Liver (tissue), 9 donors: ENCODE measurements around the gene CPNE9. TPM values are rescaled to one million over a fixed set of nuclear protein-coding genes. Genes with fewer than 3 reads are reported as not detected.

ENCODE experiments used
- DNase-seq: peaks from one replicate; pipeline ENCODE4 v3.0.0-alpha.2; 2017; ENCODE audit warnings: low spot score
- H3K27ac ChIP-seq, 2 donors: one replicate each; pipeline ENCODE4 v1.7.0; 2013; ENCODE audit warnings: inconsistent platforms in 2 of 2, low read length in 2 of 2, control low read depth in 1 of 2, low read depth in 1 of 2, mild to moderate bottlenecking in 1 of 2
- H3K27me3 ChIP-seq, 4 donors: one replicate each; pipeline versions ENCODE4 v1.6.1 to v1.7.0; 2013; ENCODE audit warnings: low read length in 3 of 4, inconsistent platforms in 1 of 4, mild to moderate bottlenecking in 1 of 4, moderate library complexity in 1 of 4; ENCODE audit not compliant: control insufficient read depth in 4 of 4, insufficient read depth in 4 of 4
- H3K36me3 ChIP-seq, 4 donors: one replicate each; pipeline versions ENCODE4 v1.6.1 to v1.7.0; 2013; ENCODE audit warnings: low read length in 3 of 4, mild to moderate bottlenecking in 3 of 4, low read depth in 1 of 4, moderate library complexity in 1 of 4; ENCODE audit not compliant: control insufficient read depth in 4 of 4, insufficient read depth in 3 of 4
- H3K4me1 ChIP-seq, 4 donors: one replicate each; pipeline versions ENCODE4 v1.6.1 to v1.7.0; 2013; ENCODE audit warnings: low read length in 3 of 4, mild to moderate bottlenecking in 3 of 4, moderate library complexity in 1 of 4; ENCODE audit not compliant: control insufficient read depth in 4 of 4, insufficient read depth in 4 of 4
- H3K4me3 ChIP-seq, 3 donors: one replicate each; pipeline versions ENCODE4 v1.6.1 to v1.7.0; 2013; ENCODE audit warnings: low read length in 3 of 3, control low read depth in 1 of 3, low read depth in 1 of 3, mild to moderate bottlenecking in 1 of 3
- H3K9ac ChIP-seq, 2 donors: one replicate each; pipeline ENCODE4 v1.7.0; 2013; ENCODE audit warnings: low read length in 2 of 2, mild to moderate bottlenecking in 2 of 2, moderate library complexity in 2 of 2, control low read depth in 1 of 2, low read depth in 1 of 2
- H3K9me3 ChIP-seq, 4 donors: one replicate each; pipeline versions ENCODE4 v1.6.1 to v1.7.0; 2013; ENCODE audit warnings: low read length in 3 of 4; ENCODE audit not compliant: control insufficient read depth in 4 of 4
- EGR1 ChIP-seq, 2 donors: IDR thresholded peaks; 2 replicates each; pipeline ENCODE4 v1.6.1; 2016 to 2018; ENCODE audit warnings: antibody characterized with exemption in 2 of 2, low read depth in 2 of 2
- FOXA1 ChIP-seq: IDR thresholded peaks from 2 replicates; pipeline ENCODE4 v1.6.1; 2016; ENCODE audit warnings: antibody characterized with exemption
- FOXA2 ChIP-seq: IDR thresholded peaks from 2 replicates; pipeline ENCODE4 v1.6.1; 2016; ENCODE audit warnings: antibody characterized with exemption
- GABPA ChIP-seq, 2 donors: IDR thresholded peaks in 1 of 2; conservative IDR thresholded peaks in 1 of 2; 2 replicates each; pipeline ENCODE4 v1.6.1; 2016; ENCODE audit warnings: antibody characterized with exemption in 2 of 2, mild to moderate bottlenecking in 1 of 2, moderate library complexity in 1 of 2
- HNF4A ChIP-seq, 2 donors: conservative IDR thresholded peaks; 2 replicates each; pipeline ENCODE4 v1.6.1; 2016; ENCODE audit warnings: antibody characterized with exemption in 2 of 2, mild to moderate bottlenecking in 2 of 2
- HNF4G ChIP-seq: IDR thresholded peaks from 2 replicates; pipeline ENCODE4 v1.6.1; 2016; ENCODE audit warnings: antibody characterized with exemption
- JUND ChIP-seq, 2 donors: IDR thresholded peaks; 2 replicates each; pipeline ENCODE4 v1.6.1; 2016; ENCODE audit warnings: antibody characterized with exemption in 2 of 2
- NR2F2 ChIP-seq: IDR thresholded peaks from 2 replicates; pipeline ENCODE4 v1.6.1; 2016; ENCODE audit warnings: antibody characterized with exemption
- RAD21 ChIP-seq, 2 donors: IDR thresholded peaks; 2 replicates each; pipeline ENCODE4 v1.6.1; 2016; ENCODE audit warnings: antibody characterized with exemption in 2 of 2, mild to moderate bottlenecking in 2 of 2
- RXRA ChIP-seq, 2 donors: IDR thresholded peaks; 2 replicates each; pipeline ENCODE4 v1.6.1; 2017 to 2018; ENCODE audit warnings: antibody characterized with exemption in 2 of 2, mild to moderate bottlenecking in 1 of 2
- SP1 ChIP-seq: IDR thresholded peaks from 2 replicates; pipeline ENCODE4 v1.6.1; 2018; ENCODE audit warnings: antibody characterized with exemption, mild to moderate bottlenecking
- TAF1 ChIP-seq: conservative IDR thresholded peaks from 2 replicates; pipeline ENCODE4 v1.6.1; 2016; ENCODE audit warnings: antibody characterized with exemption, mild to moderate bottlenecking
- YY1 ChIP-seq: IDR thresholded peaks from 2 replicates; pipeline ENCODE4 v1.6.1; 2016; ENCODE audit warnings: antibody characterized with exemption, mild to moderate bottlenecking
- WGBS: extraction: QIAGEN DNeasy Blood & Tissue Kit; methylation state at CpG from one replicate; pipeline ENCODE4 v1.1.7; 2013; 5-methylcytosine and 5-hydroxymethylcytosine counted together
- polyA plus RNA-seq, 2 donors: library from polyadenylated mRNA; stranded (reverse) in 1 of 2; unstranded in 1 of 2; fragments of 200-250 nt in 1 of 2; fragments of >200 nt in 1 of 2; fragmentation: Nextera tagmentation in 1 of 2; extraction: Ambion mirVana in 1 of 2; gene quantifications; one replicate each; pipeline versions ENCODE4 v1.2.1 to v1.2.3, GENCODE V29; 2013 to 2015
- total RNA-seq, 2 donors: library from RNA; depleted of rRNA; stranded (reverse); fragments of >200 nt; gene quantifications; one replicate each; pipeline ENCODE4 v1.2.3, GENCODE V29; 2014
- TF ChIP-seq, protein P1 (sequence below): IDR thresholded peaks from 2 replicates; pipeline ENCODE4 v1.6.1; 2016; ENCODE audit warnings: antibody characterized with exemption, mild to moderate bottlenecking
- TF ChIP-seq, protein P2 (sequence below): IDR thresholded peaks from 2 replicates; pipeline ENCODE4 v1.6.1; 2016; ENCODE audit warnings: antibody characterized with exemption
- TF ChIP-seq, protein P3 (sequence below): IDR thresholded peaks from 2 replicates; pipeline ENCODE4 v1.6.1; 2016; ENCODE audit warnings: antibody characterized with exemption
- TF ChIP-seq, protein P4 (sequence below): fragments of 150-350 bp; IDR thresholded peaks from 2 replicates; pipeline ENCODE4 v1.5.1; 2017; ENCODE audit warnings: improper control_type of control experiment, low read depth, low read length; ENCODE audit not compliant: missing input control
- donor health status: healthy.
- donor health status: healthy.
- donor health status: healthy.
- donor health status: healthy.
- donor health status: healthy.

The CPNE9 gene
- total and polyA plus RNA-seq, 4 donors = not detected

DNA sequence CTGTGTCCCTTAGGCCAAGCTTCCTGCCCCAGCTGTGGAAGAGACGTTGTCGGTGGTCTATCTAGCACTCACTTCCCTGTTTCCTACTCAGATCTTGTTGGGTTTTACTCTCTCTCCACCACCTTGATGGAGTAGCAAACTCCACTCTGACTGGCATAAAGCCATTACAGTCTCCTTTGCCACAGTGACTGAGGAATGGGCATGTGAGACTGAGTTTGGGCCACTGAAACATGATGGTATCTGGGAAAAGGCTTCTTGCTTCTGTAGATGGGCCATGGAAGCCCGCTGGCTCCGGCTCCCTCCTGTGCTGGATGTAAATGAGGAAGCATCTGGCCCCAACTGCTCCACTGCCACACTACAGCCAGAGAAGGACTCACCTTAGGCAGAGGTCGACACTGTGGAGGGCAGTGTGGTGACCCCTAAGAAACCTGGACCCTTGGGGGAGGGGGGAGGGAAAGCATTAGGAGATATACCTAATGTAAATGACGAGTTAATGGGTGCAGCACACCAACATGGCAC, 75.5 kb downstream of the CPNE9 start:
- no peak for DNase-seq
- Histone ChIP-seq H3K4me3 (no peak overlapping the region), H3K4me1 (peaks cover 6 to 38% (median 18%) of the 10 kb centered on the region in 4 donors), H3K36me3 (peaks cover 0 to 9% (median 5%) of the 10 kb centered on the region in 4 donors), H3K27ac (no peak overlapping the region), H3K9me3 (no peaks in the 10 kb centered on the region), H3K27me3 (no peaks in the 10 kb centered on the region), H3K9ac (no peak overlapping the region)
- TF ChIP-seq, protein P1, sequence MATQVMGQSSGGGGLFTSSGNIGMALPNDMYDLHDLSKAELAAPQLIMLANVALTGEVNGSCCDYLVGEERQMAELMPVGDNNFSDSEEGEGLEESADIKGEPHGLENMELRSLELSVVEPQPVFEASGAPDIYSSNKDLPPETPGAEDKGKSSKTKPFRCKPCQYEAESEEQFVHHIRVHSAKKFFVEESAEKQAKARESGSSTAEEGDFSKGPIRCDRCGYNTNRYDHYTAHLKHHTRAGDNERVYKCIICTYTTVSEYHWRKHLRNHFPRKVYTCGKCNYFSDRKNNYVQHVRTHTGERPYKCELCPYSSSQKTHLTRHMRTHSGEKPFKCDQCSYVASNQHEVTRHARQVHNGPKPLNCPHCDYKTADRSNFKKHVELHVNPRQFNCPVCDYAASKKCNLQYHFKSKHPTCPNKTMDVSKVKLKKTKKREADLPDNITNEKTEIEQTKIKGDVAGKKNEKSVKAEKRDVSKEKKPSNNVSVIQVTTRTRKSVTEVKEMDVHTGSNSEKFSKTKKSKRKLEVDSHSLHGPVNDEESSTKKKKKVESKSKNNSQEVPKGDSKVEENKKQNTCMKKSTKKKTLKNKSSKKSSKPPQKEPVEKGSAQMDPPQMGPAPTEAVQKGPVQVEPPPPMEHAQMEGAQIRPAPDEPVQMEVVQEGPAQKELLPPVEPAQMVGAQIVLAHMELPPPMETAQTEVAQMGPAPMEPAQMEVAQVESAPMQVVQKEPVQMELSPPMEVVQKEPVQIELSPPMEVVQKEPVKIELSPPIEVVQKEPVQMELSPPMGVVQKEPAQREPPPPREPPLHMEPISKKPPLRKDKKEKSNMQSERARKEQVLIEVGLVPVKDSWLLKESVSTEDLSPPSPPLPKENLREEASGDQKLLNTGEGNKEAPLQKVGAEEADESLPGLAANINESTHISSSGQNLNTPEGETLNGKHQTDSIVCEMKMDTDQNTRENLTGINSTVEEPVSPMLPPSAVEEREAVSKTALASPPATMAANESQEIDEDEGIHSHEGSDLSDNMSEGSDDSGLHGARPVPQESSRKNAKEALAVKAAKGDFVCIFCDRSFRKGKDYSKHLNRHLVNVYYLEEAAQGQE = no peak
- TF ChIP-seq HNF4G (no peak), TAF1 (no peak), SP1 (no peak), HNF4A (conservative IDR thresholded peaks at IDR 0.05) (no peak), RXRA (IDR thresholded peaks at IDR 0.05) (no peak), JUND (IDR thresholded peaks at IDR 0.05) (no peak), GABPA (IDR thresholded peaks at IDR 0.05 in 1 of 2, conservative IDR thresholded peaks at IDR 0.05 in 1 of 2) (no peak), FOXA1 (no peak), FOXA2 (no peak), RAD21 (IDR thresholded peaks at IDR 0.05) (no peak), NR2F2 (no peak), YY1 (no peak), EGR1 (IDR thresholded peaks at IDR 0.05; ENCODE audit: low read depth in 2 of 2) (no peak)
- TF ChIP-seq, protein P2, sequence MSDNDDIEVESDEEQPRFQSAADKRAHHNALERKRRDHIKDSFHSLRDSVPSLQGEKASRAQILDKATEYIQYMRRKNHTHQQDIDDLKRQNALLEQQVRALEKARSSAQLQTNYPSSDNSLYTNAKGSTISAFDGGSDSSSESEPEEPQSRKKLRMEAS = no peak
- TF ChIP-seq, protein P3, sequence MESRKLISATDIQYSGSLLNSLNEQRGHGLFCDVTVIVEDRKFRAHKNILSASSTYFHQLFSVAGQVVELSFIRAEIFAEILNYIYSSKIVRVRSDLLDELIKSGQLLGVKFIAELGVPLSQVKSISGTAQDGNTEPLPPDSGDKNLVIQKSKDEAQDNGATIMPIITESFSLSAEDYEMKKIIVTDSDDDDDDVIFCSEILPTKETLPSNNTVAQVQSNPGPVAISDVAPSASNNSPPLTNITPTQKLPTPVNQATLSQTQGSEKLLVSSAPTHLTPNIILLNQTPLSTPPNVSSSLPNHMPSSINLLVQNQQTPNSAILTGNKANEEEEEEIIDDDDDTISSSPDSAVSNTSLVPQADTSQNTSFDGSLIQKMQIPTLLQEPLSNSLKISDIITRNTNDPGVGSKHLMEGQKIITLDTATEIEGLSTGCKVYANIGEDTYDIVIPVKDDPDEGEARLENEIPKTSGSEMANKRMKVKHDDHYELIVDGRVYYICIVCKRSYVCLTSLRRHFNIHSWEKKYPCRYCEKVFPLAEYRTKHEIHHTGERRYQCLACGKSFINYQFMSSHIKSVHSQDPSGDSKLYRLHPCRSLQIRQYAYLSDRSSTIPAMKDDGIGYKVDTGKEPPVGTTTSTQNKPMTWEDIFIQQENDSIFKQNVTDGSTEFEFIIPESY = no peak
- TF ChIP-seq, protein P4, sequence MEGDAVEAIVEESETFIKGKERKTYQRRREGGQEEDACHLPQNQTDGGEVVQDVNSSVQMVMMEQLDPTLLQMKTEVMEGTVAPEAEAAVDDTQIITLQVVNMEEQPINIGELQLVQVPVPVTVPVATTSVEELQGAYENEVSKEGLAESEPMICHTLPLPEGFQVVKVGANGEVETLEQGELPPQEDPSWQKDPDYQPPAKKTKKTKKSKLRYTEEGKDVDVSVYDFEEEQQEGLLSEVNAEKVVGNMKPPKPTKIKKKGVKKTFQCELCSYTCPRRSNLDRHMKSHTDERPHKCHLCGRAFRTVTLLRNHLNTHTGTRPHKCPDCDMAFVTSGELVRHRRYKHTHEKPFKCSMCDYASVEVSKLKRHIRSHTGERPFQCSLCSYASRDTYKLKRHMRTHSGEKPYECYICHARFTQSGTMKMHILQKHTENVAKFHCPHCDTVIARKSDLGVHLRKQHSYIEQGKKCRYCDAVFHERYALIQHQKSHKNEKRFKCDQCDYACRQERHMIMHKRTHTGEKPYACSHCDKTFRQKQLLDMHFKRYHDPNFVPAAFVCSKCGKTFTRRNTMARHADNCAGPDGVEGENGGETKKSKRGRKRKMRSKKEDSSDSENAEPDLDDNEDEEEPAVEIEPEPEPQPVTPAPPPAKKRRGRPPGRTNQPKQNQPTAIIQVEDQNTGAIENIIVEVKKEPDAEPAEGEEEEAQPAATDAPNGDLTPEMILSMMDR = no peak
- 87% methylated on average over 6 of the region's 6 CpGs for WGBS

Other genes starting within 250 kb of the CPNE9 start
- gene LHFPL4, start 150.0 kb upstream of the CPNE9 start, total RNA-seq = not detected
- gene LHFPL4, start 150.0 kb upstream of the CPNE9 start, polyA plus RNA-seq = under 1 TPM in 1 of 2 donors, not detected in 1; 0.08 TPM
- gene MTMR14, start 54.3 kb upstream of the CPNE9 start, total RNA-seq = 10 to 100 TPM; 21.9 to 25.8 TPM
- 10 to 100 TPM; 14.4 to 14.7 TPM for gene MTMR14, start 54.3 kb upstream of the CPNE9 start, polyA plus RNA-seq
- 10 to 100 TPM in 1 of 2 donors, 1 to 10 TPM in 1; 9.4 to 11.2 TPM for gene BRPF1, start 27.9 kb downstream of the CPNE9 start, total RNA-seq
- 1 to 10 TPM; 2.0 to 3.5 TPM for gene BRPF1, start 27.9 kb downstream of the CPNE9 start, polyA plus RNA-seq
- 10 to 100 TPM in 1 of 2 donors, 1 to 10 TPM in 1; 9.1 to 19.8 TPM for gene OGG1, start 46.1 kb downstream of the CPNE9 start, total RNA-seq
- 10 to 100 TPM in 1 of 2 donors, 1 to 10 TPM in 1; 8.9 to 10.8 TPM for gene OGG1, start 46.1 kb downstream of the CPNE9 start, polyA plus RNA-seq
- gene CAMK1, start 66.1 kb downstream of the CPNE9 start, total RNA-seq = 10 to 100 TPM; 13.8 to 17.3 TPM
- 10 to 100 TPM; 16.0 to 20.1 TPM for gene CAMK1, start 66.1 kb downstream of the CPNE9 start, polyA plus RNA-seq
- gene TADA3, start 88.6 kb downstream of the CPNE9 start, total RNA-seq = 10 to 100 TPM; 20.7 to 22.3 TPM
- gene TADA3, start 88.6 kb downstream of the CPNE9 start, polyA plus RNA-seq = 10 to 100 TPM; 16.2 to 27.8 TPM
- gene ARPC4, start 89.2 kb downstream of the CPNE9 start, total RNA-seq = 10 to 100 TPM; 53.3 to 53.6 TPM
- gene ARPC4, start 89.2 kb downstream of the CPNE9 start, polyA plus RNA-seq = 10 to 100 TPM; 22.1 to 51.8 TPM
- 10 to 100 TPM in 1 of 2 donors, 1 to 10 TPM in 1; 4.9 to 19.6 TPM for gene TTLL3, start 106.4 kb downstream of the CPNE9 start, total RNA-seq
- 1 to 10 TPM; 2.8 to 8.0 TPM for gene TTLL3, start 106.4 kb downstream of the CPNE9 start, polyA plus RNA-seq
- 10 to 100 TPM; 14.4 to 17.3 TPM for gene RPUSD3, start 140.2 kb downstream of the CPNE9 start, total RNA-seq
- gene RPUSD3, start 140.2 kb downstream of the CPNE9 start, polyA plus RNA-seq = 10 to 100 TPM; 20.3 to 22.7 TPM
- under 1 TPM in 1 of 2 donors, not detected in 1; 0.59 TPM for gene CIDEC, start 176.4 kb downstream of the CPNE9 start, total RNA-seq
- 1 to 10 TPM in 1 of 2 donors, under 1 TPM in 1; 0.28 to 4.2 TPM for gene CIDEC, start 176.4 kb downstream of the CPNE9 start, polyA plus RNA-seq
- gene JAGN1, start 186.8 kb downstream of the CPNE9 start, total RNA-seq = 10 to 100 TPM; 18.0 to 29.3 TPM
- gene JAGN1, start 186.8 kb downstream of the CPNE9 start, polyA plus RNA-seq = 10 to 100 TPM; 32.0 to 46.8 TPM
- 1 to 10 TPM; 1.1 to 2.1 TPM for gene IL17RE, start 199.0 kb downstream of the CPNE9 start, total RNA-seq
- under 1 TPM; 0.42 to 0.71 TPM for gene IL17RE, start 199.0 kb downstream of the CPNE9 start, polyA plus RNA-seq
- 10 to 100 TPM; 15.4 to 62.8 TPM for gene IL17RC, start 213.3 kb downstream of the CPNE9 start, total RNA-seq
- gene IL17RC, start 213.3 kb downstream of the CPNE9 start, polyA plus RNA-seq = 10 to 100 TPM; 25.7 to 25.8 TPM
- gene CRELD1, start 230.0 kb downstream of the CPNE9 start, total RNA-seq = 10 to 100 TPM; 12.6 to 29.5 TPM
- gene CRELD1, start 230.0 kb downstream of the CPNE9 start, polyA plus RNA-seq = 10 to 100 TPM; 20.5 to 31.1 TPM
- under 1 TPM; 0.25 to 0.79 TPM for gene PRRT3, start 248.6 kb downstream of the CPNE9 start, total RNA-seq
- under 1 TPM; 0.14 to 0.22 TPM for gene PRRT3, start 248.6 kb downstream of the CPNE9 start, polyA plus RNA-seq